Peyer's patch (tissue), 4 donors: ENCODE results near the gene DCDC2. TPM values are rescaled to one million over a fixed set of nuclear protein-coding genes. Genes with fewer than 3 reads are reported as not detected.
"Not testable (repeated sequence)": the region's sequence is repeated elsewhere in the genome, so short reads cannot be mapped to it uniquely, and the experiment has no call there.

Source experiments
- DNase-seq, 3 donors: peaks; one replicate each; pipeline ENCODE4 v3.0.0-alpha.2; 2017 to 2019
- H3K27ac ChIP-seq, 4 donors: fragments of 200-600 bp; sonication (generic); one replicate each; pipeline ENCODE4 v1.5.1; 2016 to 2019
- H3K27me3 ChIP-seq, 2 donors: fragments of 200-600 bp; sonication (generic); one replicate each; pipeline ENCODE4 v1.5.1; 2019
- H3K36me3 ChIP-seq, 3 donors: fragments of 200-600 bp; sonication (generic); one replicate each; pipeline ENCODE4 v1.5.1; 2016 to 2019
- H3K4me1 ChIP-seq, 4 donors: fragments of 200-600 bp; sonication (generic); one replicate each; pipeline ENCODE4 v1.5.1; 2016 to 2019
- H3K4me3 ChIP-seq, 4 donors: fragments of 200-600 bp; sonication (generic); 1 replicate in 3 of 4; 2 replicates in 1 of 4; pipeline ENCODE4 v1.5.1; 2016 to 2019; ENCODE audit warnings: mild to moderate bottlenecking in 1 of 4
- H3K9me3 ChIP-seq, 4 donors: fragments of 200-600 bp; sonication (generic); one replicate each; pipeline ENCODE4 v1.5.1; 2016 to 2019; ENCODE audit warnings: mild to moderate bottlenecking in 1 of 4
- CTCF ChIP-seq, 6 experiments: fragments of 450-650 bp in 4 of 6; fragments of 200-600 bp in 2 of 6; sonication (generic) in 1 of 6; IDR thresholded peaks; one replicate each; pipeline ENCODE4 v1.5.1; 2017 to 2019; ENCODE audit warnings: antibody characterized with exemption in 6 of 6, mild to moderate bottlenecking in 3 of 6, moderate library complexity in 1 of 6
- POLR2A ChIP-seq, 2 donors: fragments of 450-650 bp; IDR thresholded peaks; one replicate each; pipeline ENCODE4 v1.5.1; 2017; ENCODE audit warnings: antibody characterized with exemption in 2 of 2, mild to moderate bottlenecking in 2 of 2, moderate library complexity in 2 of 2
- total RNA-seq, 4 donors: library from RNA; depleted of rRNA; stranded (reverse); fragments of >200 nt; gene quantifications; one replicate each; pipeline ENCODE4 v1.1.0, GENCODE V29; 2016

DCDC2 gene
- total RNA-seq, 4 donors from 2014 or later = 0.27 to 3.3 (median 0.63) TPM

GRCh38 chr6:24324617-24325016 is 33.2 kb downstream of the DCDC2 start:
- no peak for DNase-seq
- Histone ChIP-seq H3K27me3 (no peaks in the 10 kb centered on the region), H3K27ac (no peak overlapping the region), H3K36me3 (no peaks in the 10 kb centered on the region), H3K4me3 (no peak overlapping the region), H3K4me1 (no peaks in the 10 kb centered on the region), H3K9me3 (no peaks in the 10 kb centered on the region)
- TF ChIP-seq CTCF (IDR thresholded peaks at IDR 0.05) (no peak), POLR2A (IDR thresholded peaks at IDR 0.05) (no peak)

- Histone ChIP-seq H3K4me1 (no peaks in the 10 kb centered on the region), H3K36me3 (no peaks in the 10 kb centered on the region), H3K9me3 (no peaks in the 10 kb centered on the region), H3K4me3 (no peak overlapping the region), H3K27ac (no peak overlapping the region), H3K27me3 (no peaks in the 10 kb centered on the region)
- DNase-seq = no peak
- TF ChIP-seq POLR2A (IDR thresholded peaks at IDR 0.05) (no peak), CTCF (IDR thresholded peaks at IDR 0.05) (no peak)
Observed at GRCh38 chr6:24323632-24324337, 34.1 kb downstream of the DCDC2 start.

- no peak overlapping the region for H3K27ac ChIP-seq
- H3K9me3 ChIP-seq = no peaks in the 10 kb centered on the region
- DNase-seq = no peak
- no peaks in the 10 kb centered on the region for H3K27me3 ChIP-seq
- no peak overlapping the region for H3K4me3 ChIP-seq
- H3K36me3 ChIP-seq = no peaks in the 10 kb centered on the region
- H3K4me1 ChIP-seq = no peaks in the 10 kb centered on the region
- TF ChIP-seq POLR2A (IDR thresholded peaks at IDR 0.05) = no peak
- TF ChIP-seq CTCF (IDR thresholded peaks at IDR 0.05) = no peak
Observed at GRCh38 chr6:24322924-24323323, 34.9 kb downstream of the DCDC2 start.

GRCh38 chr6:24322446-24322845 is 35.4 kb downstream of the DCDC2 start:
- H3K27me3 ChIP-seq, H3K4me3 ChIP-seq, DNase-seq, H3K36me3 ChIP-seq, H3K4me1 ChIP-seq, H3K27ac ChIP-seq, H3K9me3 ChIP-seq: not testable (repeated sequence)

- DNase-seq = no peak
- H3K4me1 ChIP-seq = no peaks in the 10 kb centered on the region
- H3K27me3 ChIP-seq = no peaks in the 10 kb centered on the region
- no peaks in the 10 kb centered on the region for H3K9me3 ChIP-seq
- no peak for TF ChIP-seq POLR2A (IDR thresholded peaks at IDR 0.05)
- no peak overlapping the region for H3K27ac ChIP-seq
- H3K4me3 ChIP-seq = no peak overlapping the region
- no peaks in the 10 kb centered on the region for H3K36me3 ChIP-seq
Observed at GRCh38 chr6:24321538-24322162, 36.2 kb downstream of the DCDC2 start.

- no peaks in the 10 kb centered on the region for H3K36me3 ChIP-seq
- no peak for TF ChIP-seq CTCF (IDR thresholded peaks at IDR 0.05)
- no peak for TF ChIP-seq POLR2A (IDR thresholded peaks at IDR 0.05)
- H3K9me3 ChIP-seq = peaks cover 0 to 5% (median 0%) of the 10 kb centered on the region in 4 donors
- no peaks in the 10 kb centered on the region for H3K27me3 ChIP-seq
- DNase-seq = no peak
- H3K4me3 ChIP-seq = no peak overlapping the region
- H3K27ac ChIP-seq = no peak overlapping the region
- H3K4me1 ChIP-seq = no peaks in the 10 kb centered on the region
Observed at GRCh38 chr6:24313251-24314141, 44.4 kb downstream of the DCDC2 start.

- not testable (repeated sequence) for H3K27ac ChIP-seq, H3K27me3 ChIP-seq, H3K9me3 ChIP-seq, H3K4me3 ChIP-seq, H3K4me1 ChIP-seq, H3K36me3 ChIP-seq, DNase-seq
Observed at GRCh38 chr6:24311775-24312174, 46.1 kb downstream of the DCDC2 start.
